ENCODE measurements around the gene GPRASP1.

The GPRASP1 gene

GRCh38 chrX:102627640-102628039 lies 23.6 kb upstream of the GPRASP1 start:
- no peaks in the 10 kb centered on the region for H3K27me3 ChIP-seq (replicated peaks; ENCODE audit: control insufficient read depth, insufficient read depth, low read length)
- no peak for TF ChIP-seq CTCF (IDR thresholded peaks at IDR 0.05; ENCODE audit: insufficient read depth, low read length, poor library complexity, severe bottlenecking)
- H3K4me3 ChIP-seq (replicated peaks; ENCODE audit: low read depth, low read length), result no peak overlapping the region
- no peak for DNase-seq (ENCODE audit: extremely low read depth, insufficient read length)
- no peaks in the 10 kb centered on the region for H3K36me3 ChIP-seq (ENCODE audit: control insufficient read depth, insufficient read depth, low read length)

- no peak for TF ChIP-seq CTCF (IDR thresholded peaks at IDR 0.05; ENCODE audit: insufficient read depth, low read length, poor library complexity, severe bottlenecking)
- H3K36me3 ChIP-seq (ENCODE audit: control insufficient read depth, insufficient read depth, low read length), result no peaks in the 10 kb centered on the region
- no peaks in the 10 kb centered on the region for H3K27me3 ChIP-seq (replicated peaks; ENCODE audit: control insufficient read depth, insufficient read depth, low read length)
- no peak overlapping the region for H3K4me3 ChIP-seq (replicated peaks; ENCODE audit: low read depth, low read length)
- no peak for DNase-seq (ENCODE audit: extremely low read depth, insufficient read length)
Measured at GRCh38 chrX:102637561-102637960, 13.7 kb upstream of the GPRASP1 start.

- DNase-seq (ENCODE audit: extremely low read depth, insufficient read length), result no peak
- Histone ChIP-seq H3K27me3 (replicated peaks; ENCODE audit: control insufficient read depth, insufficient read depth, low read length) (no peaks in the 10 kb centered on the region), H3K4me3 (replicated peaks; ENCODE audit: low read depth, low read length) (peak overlapping the region; percentile 43), H3K36me3 (ENCODE audit: control insufficient read depth, insufficient read depth, low read length) (no peaks in the 10 kb centered on the region)
- no peak for TF ChIP-seq CTCF (IDR thresholded peaks at IDR 0.05; ENCODE audit: insufficient read depth, low read length, poor library complexity, severe bottlenecking)
Measured at GRCh38 chrX:102650903-102651241, 411 bp upstream of the GPRASP1 start.

- no peak for DNase-seq (ENCODE audit: extremely low read depth, insufficient read length)
- Histone ChIP-seq H3K27me3 (replicated peaks; ENCODE audit: control insufficient read depth, insufficient read depth, low read length) (no peaks in the 10 kb centered on the region), H3K36me3 (ENCODE audit: control insufficient read depth, insufficient read depth, low read length) (no peaks in the 10 kb centered on the region), H3K4me3 (replicated peaks; ENCODE audit: low read depth, low read length) (no peak overlapping the region; the same call in 1 of the 2 replicates)
- peak; percentile 44 for TF ChIP-seq CTCF (IDR thresholded peaks at IDR 0.05; ENCODE audit: insufficient read depth, low read length, poor library complexity, severe bottlenecking)
Measured at GRCh38 chrX:102652031-102652688, 877 bp downstream of the GPRASP1 start.

- TF ChIP-seq CTCF (IDR thresholded peaks at IDR 0.05; ENCODE audit: insufficient read depth, low read length, poor library complexity, severe bottlenecking), result no peak
- Histone ChIP-seq H3K4me3 (replicated peaks; ENCODE audit: low read depth, low read length) (no peak overlapping the region), H3K27me3 (replicated peaks; ENCODE audit: control insufficient read depth, insufficient read depth, low read length) (no peaks in the 10 kb centered on the region), H3K36me3 (ENCODE audit: control insufficient read depth, insufficient read depth, low read length) (no peaks in the 10 kb centered on the region)
- no peak for DNase-seq (ENCODE audit: extremely low read depth, insufficient read length)
Measured at GRCh38 chrX:102654696-102655095, 3.4 kb downstream of the GPRASP1 start.

- H3K36me3 ChIP-seq (ENCODE audit: control insufficient read depth, insufficient read depth, low read length), result no peaks in the 10 kb centered on the region
- H3K4me3 ChIP-seq (replicated peaks; ENCODE audit: low read depth, low read length), result no peak overlapping the region
- no peaks in the 10 kb centered on the region; the same call in 1 of the 2 replicates for H3K27me3 ChIP-seq (replicated peaks; ENCODE audit: control insufficient read depth, insufficient read depth, low read length)
- no peak for TF ChIP-seq CTCF (IDR thresholded peaks at IDR 0.05; ENCODE audit: insufficient read depth, low read length, poor library complexity, severe bottlenecking)
- no peak for DNase-seq (ENCODE audit: extremely low read depth, insufficient read length)
Measured at GRCh38 chrX:102658556-102658955, 7.3 kb downstream of the GPRASP1 start.
